ENCODE data around the gene TFAP2B.

TFAP2B gene

GRCh38 chr6:50850223-50851048 is 31.8 kb downstream of the TFAP2B start:
- no peak overlapping the region for H2AFZ ChIP-seq (ENCODE audit: low read length)
- no peaks in the 10 kb centered on the region for H3K27me3 ChIP-seq (ENCODE audit: insufficient read depth, low read length, poor library complexity, severe bottlenecking)
- H3K9ac ChIP-seq (ENCODE audit: low read depth, low read length, poor library complexity, severe bottlenecking) = no peak overlapping the region
- no peaks in the 10 kb centered on the region for H3F3A ChIP-seq (ENCODE audit: low read depth)
- no peak overlapping the region for H3K4me3 ChIP-seq (ENCODE audit: low read length, poor library complexity, severe bottlenecking)
- no peaks in the 10 kb centered on the region for H3K4me1 ChIP-seq (ENCODE audit: insufficient read depth, low read length, poor library complexity, severe bottlenecking)
- no peaks in the 10 kb centered on the region for H3K9me2 ChIP-seq (replicated peaks; ENCODE audit: low read depth, low read length)
- H3K9me3 ChIP-seq (ENCODE audit: insufficient read depth, low read depth, low read length) = no peaks in the 10 kb centered on the region
- TF ChIP-seq CTCF (conservative IDR thresholded peaks at IDR 0.05; ENCODE audit: low read length) (no peak), EZH2phosphoT487 (IDR thresholded peaks at IDR 0.05; ENCODE audit: borderline replicate concordance) (no peak)
- H4K20me1 ChIP-seq (ENCODE audit: insufficient read depth, low read length, poor library complexity, severe bottlenecking) = no peaks in the 10 kb centered on the region
- H3K36me3 ChIP-seq (ENCODE audit: insufficient read depth, low read length) = no peaks in the 10 kb centered on the region
- no peaks in the 10 kb centered on the region for H3K79me2 ChIP-seq (ENCODE audit: insufficient read depth, low read length)
- no peak overlapping the region for H3K4me2 ChIP-seq (ENCODE audit: low read depth, low read length, poor library complexity, severe bottlenecking)

GRCh38 chr6:50851049-50851845 is 32.6 kb downstream of the TFAP2B start:
- Histone ChIP-seq H2AFZ (ENCODE audit: low read length) (no peak overlapping the region), H3F3A (ENCODE audit: low read depth) (no peaks in the 10 kb centered on the region), H3K4me2 (ENCODE audit: low read depth, low read length, poor library complexity, severe bottlenecking) (no peak overlapping the region), H3K9me3 (ENCODE audit: insufficient read depth, low read depth, low read length) (no peaks in the 10 kb centered on the region), H3K4me3 (ENCODE audit: low read length, poor library complexity, severe bottlenecking) (no peak overlapping the region), H3K36me3 (ENCODE audit: insufficient read depth, low read length) (no peaks in the 10 kb centered on the region), H4K20me1 (ENCODE audit: insufficient read depth, low read length, poor library complexity, severe bottlenecking) (no peaks in the 10 kb centered on the region), H3K9ac (ENCODE audit: low read depth, low read length, poor library complexity, severe bottlenecking) (no peak overlapping the region), H3K27me3 (ENCODE audit: insufficient read depth, low read length, poor library complexity, severe bottlenecking) (no peaks in the 10 kb centered on the region), H3K79me2 (ENCODE audit: insufficient read depth, low read length) (no peaks in the 10 kb centered on the region), H3K9me2 (replicated peaks; ENCODE audit: low read depth, low read length) (no peaks in the 10 kb centered on the region), H3K4me1 (ENCODE audit: insufficient read depth, low read length, poor library complexity, severe bottlenecking) (no peaks in the 10 kb centered on the region)
- TF ChIP-seq CTCF (conservative IDR thresholded peaks at IDR 0.05; ENCODE audit: low read length) (no peak), EZH2phosphoT487 (IDR thresholded peaks at IDR 0.05; ENCODE audit: borderline replicate concordance) (no peak)

GRCh38 chr6:50853939-50854338 is 35.3 kb downstream of the TFAP2B start:
- Histone ChIP-seq H4K20me1 (ENCODE audit: insufficient read depth, low read length, poor library complexity, severe bottlenecking) (no peaks in the 10 kb centered on the region), H3K4me1 (ENCODE audit: insufficient read depth, low read length, poor library complexity, severe bottlenecking) (no peaks in the 10 kb centered on the region), H2AFZ (ENCODE audit: low read length) (no peak overlapping the region), H3K79me2 (ENCODE audit: insufficient read depth, low read length) (no peaks in the 10 kb centered on the region), H3K9ac (ENCODE audit: low read depth, low read length, poor library complexity, severe bottlenecking) (no peak overlapping the region), H3K27me3 (ENCODE audit: insufficient read depth, low read length, poor library complexity, severe bottlenecking) (no peaks in the 10 kb centered on the region), H3F3A (ENCODE audit: low read depth) (no peaks in the 10 kb centered on the region), H3K4me3 (ENCODE audit: low read length, poor library complexity, severe bottlenecking) (no peak overlapping the region), H3K9me3 (ENCODE audit: insufficient read depth, low read depth, low read length) (no peaks in the 10 kb centered on the region), H3K4me2 (ENCODE audit: low read depth, low read length, poor library complexity, severe bottlenecking) (no peak overlapping the region), H3K9me2 (replicated peaks; ENCODE audit: low read depth, low read length) (no peaks in the 10 kb centered on the region), H3K36me3 (ENCODE audit: insufficient read depth, low read length) (no peaks in the 10 kb centered on the region)
- no peak for TF ChIP-seq EZH2phosphoT487 (IDR thresholded peaks at IDR 0.05; ENCODE audit: borderline replicate concordance)
- TF ChIP-seq CTCF (conservative IDR thresholded peaks at IDR 0.05; ENCODE audit: low read length) = no peak

Data from Loucy (cell line).